CD4-positive, alpha-beta memory T cell (primary cell): ENCODE measurements around the gene HORMAD1. TPM values are rescaled to one million over a fixed set of nuclear protein-coding genes. Genes with fewer than 3 reads are reported as not detected.

ENCODE experiments used
- CTCF ChIA-PET: fragments of 350-600 bp; sonication (Branson Sonifier 250); formaldehyde crosslinking; loops from one replicate; lab custom pipeline; 2021; ENCODE audit warnings: inconsistent platforms; ENCODE audit not compliant: partially characterized antibody; lab: Charles Lee
- POLR2A ChIA-PET: fragments of 350-600 bp; sonication (Branson Sonifier 250); formaldehyde crosslinking; loops from one replicate; lab custom pipeline; 2021; ENCODE audit not compliant: partially characterized antibody; lab: Charles Lee
- DNase-seq, 5 donors: peaks; one replicate each; pipeline versions ENCODE4 v3.0.0 to v3.0.0-alpha.2; 2020 to 2022; ENCODE audit warnings: mixed read lengths in 1 of 5
- H3K27ac ChIP-seq: one replicate; pipeline ENCODE4 v1.7.0; 2013; ENCODE audit warnings: low read depth, low read length
- H3K27me3 ChIP-seq: 2 replicates; pipeline ENCODE4 v1.7.0; 2013; ENCODE audit warnings: mild to moderate bottlenecking, low read length, moderate library complexity; ENCODE audit not compliant: insufficient read depth
- H3K36me3 ChIP-seq: 2 replicates; pipeline ENCODE4 v1.7.0; 2013; ENCODE audit warnings: mild to moderate bottlenecking, low read length, moderate library complexity; ENCODE audit not compliant: insufficient read depth
- H3K4me1 ChIP-seq: 2 replicates; pipeline ENCODE4 v1.7.0; 2013; ENCODE audit warnings: mild to moderate bottlenecking, low read length, moderate library complexity; ENCODE audit not compliant: insufficient read depth
- H3K4me3 ChIP-seq, 2 donors: one replicate each; pipeline ENCODE4 v1.7.0; 2013; ENCODE audit warnings: low read length in 2 of 2, mild to moderate bottlenecking in 1 of 2
- H3K9me3 ChIP-seq, 2 donors: one replicate each; pipeline ENCODE4 v1.7.0; 2013; ENCODE audit warnings: low read length in 2 of 2, control low read depth in 1 of 2; ENCODE audit not compliant: control insufficient read depth in 1 of 2
- H3K27ac Mint-ChIP-seq, 7 donors: one replicate each; pipeline ENCODE4 v1.8.0; 2020 to 2021; ENCODE audit warnings: mixed read lengths in 7 of 7, mild to moderate bottlenecking in 6 of 7, inconsistent platforms in 3 of 7, moderate library complexity in 3 of 7
- H3K27me3 Mint-ChIP-seq, 2 donors: one replicate each; pipeline ENCODE4 v1.8.0; 2020 to 2021; ENCODE audit warnings: mixed read lengths in 2 of 2
- H3K36me3 Mint-ChIP-seq, 2 donors: one replicate each; pipeline ENCODE4 v1.8.0; 2020 to 2021; ENCODE audit warnings: mixed read lengths in 2 of 2, inconsistent platforms in 1 of 2, mild to moderate bottlenecking in 1 of 2
- H3K4me1 Mint-ChIP-seq, 4 donors: one replicate each; pipeline ENCODE4 v1.8.0; 2020 to 2021; ENCODE audit warnings: mixed read lengths in 4 of 4, mild to moderate bottlenecking in 1 of 4
- H3K4me3 Mint-ChIP-seq, 8 donors: one replicate each; pipeline ENCODE4 v1.8.0; 2020 to 2021; ENCODE audit warnings: mixed read lengths in 8 of 8, mild to moderate bottlenecking in 7 of 8, moderate library complexity in 6 of 8, inconsistent platforms in 3 of 8
- H3K9me3 Mint-ChIP-seq, 8 donors: one replicate each; pipeline ENCODE4 v1.8.0; 2020 to 2021; ENCODE audit warnings: mixed read lengths in 8 of 8, mild to moderate bottlenecking in 5 of 8, inconsistent platforms in 3 of 8, moderate library complexity in 1 of 8
- intact Hi-C: fragments of 100-400 bp; cut with micrococcal nuclease; formaldehyde crosslinking; loops from one replicate; pipeline ENCODE4 v1.15.1; 2023
- polyA plus RNA-seq, 2 donors: library from polyadenylated mRNA; unstranded; fragments of 300-500 nt; fragmentation: Illumina TruSeq; gene quantifications; one replicate each; pipeline ENCODE4 v1.2.3, GENCODE V29; 2021
- total RNA-seq, 2 experiments: library from RNA; stranded (reverse); gene quantifications; one replicate each; pipeline ENCODE4 v1.2.3, GENCODE V29; 2021

HORMAD1 gene
- total and polyA plus RNA-seq, 4 experiments from 2014 or later, result 0.64 TPM; not detected in 3

DNA sequence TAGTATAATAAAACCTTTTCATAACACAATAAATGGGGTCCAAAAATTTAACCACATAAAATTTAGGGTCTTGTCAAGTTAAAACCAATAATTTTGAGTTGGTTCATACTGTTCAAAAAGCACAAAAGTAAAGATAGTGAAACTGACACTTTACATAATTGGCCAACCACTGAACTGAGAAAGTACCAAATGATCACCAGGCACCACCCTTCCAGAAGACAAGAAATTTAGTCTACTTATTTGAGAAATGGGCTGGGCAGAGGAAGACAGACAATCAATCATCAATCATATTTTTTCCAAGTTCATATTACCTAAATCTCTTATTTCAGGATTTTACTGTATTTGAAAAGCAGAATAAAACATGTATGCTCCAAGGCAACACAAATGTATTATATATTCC, 17.3 kb downstream of the HORMAD1 start:
- ChIA-PET CTCF (no interaction called here), POLR2A (no interaction called here)
- Mint-ChIP-seq H3K4me1 (peaks cover 0 to 1% (median 0%) of the 10 kb centered on the region in 4 donors), H3K27ac (no peak overlapping the region), H3K36me3 (no peaks in the 10 kb centered on the region), H3K9me3 (no peaks in the 10 kb centered on the region), H3K27me3 (peaks cover 2 to 5% of the 10 kb centered on the region in 2 donors), H3K4me3 (no peak overlapping the region)
- Histone ChIP-seq H3K36me3 (no peaks in the 10 kb centered on the region), H3K4me1 (peaks cover 4% of the 10 kb centered on the region), H3K27me3 (no peaks in the 10 kb centered on the region), H3K4me3 (no peak overlapping the region), H3K9me3 (no peaks in the 10 kb centered on the region), H3K27ac (no peak overlapping the region)
- no peak for DNase-seq
- intact Hi-C loops, result no loop called here

DNA sequence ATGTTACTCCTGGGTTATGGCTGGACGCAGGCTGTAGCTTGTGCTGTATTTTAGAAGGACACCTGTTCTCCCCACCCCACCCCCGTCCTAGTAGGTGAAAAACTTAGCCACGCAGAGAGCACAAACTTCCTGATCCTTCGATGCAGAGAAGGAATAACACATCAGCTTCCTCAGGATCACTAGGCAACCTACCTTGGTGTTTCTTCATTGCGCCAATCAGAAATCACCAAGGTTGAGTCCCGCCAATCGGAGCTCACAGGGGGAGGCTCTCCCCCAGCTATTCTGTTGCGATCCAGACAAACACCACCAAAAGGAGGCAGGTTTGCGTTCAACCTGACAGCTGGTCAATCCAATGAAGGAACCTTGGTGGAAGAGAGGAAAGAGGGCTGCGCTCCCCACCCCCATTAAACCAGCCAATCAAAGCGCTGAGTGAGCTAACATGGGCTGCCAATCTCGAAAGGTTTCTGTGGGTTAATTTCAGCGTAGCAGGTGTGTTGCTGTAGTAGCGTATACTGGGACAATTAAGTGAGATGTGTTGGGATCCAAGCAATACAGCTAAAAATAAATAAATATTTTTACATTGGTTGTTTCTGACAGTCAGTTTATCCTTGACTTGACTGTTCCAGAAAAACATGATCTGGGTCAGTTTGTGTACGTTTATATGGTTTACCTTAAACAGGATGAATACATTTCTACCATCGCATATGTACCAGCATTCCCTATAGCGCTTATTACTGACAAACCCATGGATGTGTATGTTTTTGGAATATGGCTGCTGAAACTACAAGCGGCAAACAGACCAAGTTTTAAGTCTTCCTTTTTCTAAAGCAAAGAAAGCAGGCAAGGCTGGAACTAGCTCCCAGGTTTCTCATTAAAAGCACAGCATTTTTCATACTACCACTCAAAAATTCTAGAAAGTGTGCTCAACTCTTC, 23.4 kb downstream of the HORMAD1 start, which contains the start of gene GOLPH3L:
TSS of gene GOLPH3L (minus strand) at position 160 of the 933 bp plus-strand sequence. CDS start 2,316 bp downstream, outside the sequence.
- Mint-ChIP-seq H3K4me3 (peak within 1 kb of the TSS; percentile 94 to 100 (median 98)), H3K9me3 (no peaks in the 10 kb centered on the region), H3K4me1 (peaks cover 17 to 40% (median 27%) of the 10 kb centered on the region in 4 donors), H3K36me3 (peaks cover 15 to 24% of the 10 kb centered on the region in 2 donors), H3K27ac (peak within 1 kb of the TSS; percentile 88 to 100 (median 96)), H3K27me3 (peaks cover 1 to 3% of the 10 kb centered on the region in 2 donors)
- Histone ChIP-seq H3K9me3 (no peaks in the 10 kb centered on the region), H3K27ac (peak within 1 kb of the TSS; percentile 70), H3K36me3 (peaks cover 11% of the 10 kb centered on the region), H3K4me3 (peak within 1 kb of the TSS; percentile 86 to 92), H3K27me3 (no peaks in the 10 kb centered on the region), H3K4me1 (peaks cover 24% of the 10 kb centered on the region)
- ChIA-PET CTCF (interaction anchor here (0.9 to 2.6 kb wide), 6 partner anchors 10 to 225 kb away, joined by 3 to 18 read pairs (median 5); no protein-coding TSS in a partner anchor), POLR2A (interaction anchor here (0.6 to 2.5 kb wide), 26 partner anchors 10 to 809 kb away, joined by 3 to 26 read pairs (median 5); partner anchors contain the start of genes ARNT, CTSS, ENSA and FALEC)
- intact Hi-C loops, result loop anchor here (1.0 to 5.0 kb wide), 6 partner anchors 68 to 225 kb away; partner anchors contain the start of genes ARNT, ENSA and MCL1
- DNase-seq, result peak; percentile 90 to 97 (median 93)

DNA sequence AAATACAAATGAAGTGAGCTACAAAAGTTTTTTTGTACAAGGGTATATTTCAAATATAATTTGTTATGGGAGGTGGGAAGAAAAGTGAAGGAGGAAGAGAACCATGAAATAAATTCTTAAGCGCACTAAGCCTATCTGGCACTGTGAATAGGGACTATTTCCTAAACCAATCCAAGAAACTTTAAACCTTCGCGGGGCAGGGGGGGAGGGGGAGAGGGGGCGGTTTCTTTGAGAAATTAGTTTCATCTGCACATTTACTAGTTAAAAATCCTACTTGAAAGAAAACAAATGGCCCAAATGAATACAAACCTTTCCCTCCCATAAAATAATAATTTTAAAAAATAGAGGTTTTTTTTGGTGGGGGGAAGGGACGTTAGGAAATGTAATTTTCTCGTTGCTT, 24.1 kb downstream of the HORMAD1 start:
- peaks cover 1 to 3% of the 10 kb centered on the region in 2 donors for H3K27me3 Mint-ChIP-seq
- peaks cover 11% of the 10 kb centered on the region for H3K36me3 ChIP-seq
- POLR2A ChIA-PET, result interaction anchor here (0.7 to 2.5 kb wide), 23 partner anchors 10 to 809 kb away, joined by 3 to 26 read pairs (median 5); partner anchors contain the start of genes ARNT, CTSS, ENSA and FALEC
- peak overlapping the region; percentile 88 to 100 (median 96) for H3K27ac Mint-ChIP-seq
- H3K4me3 ChIP-seq, result peak overlapping the region; percentile 86 to 92
- peaks cover 17 to 40% (median 27%) of the 10 kb centered on the region in 4 donors for H3K4me1 Mint-ChIP-seq
- H3K9me3 ChIP-seq, result no peaks in the 10 kb centered on the region
- intact Hi-C loops, result loop anchor here (2.0 to 5.0 kb wide), 2 partner anchors 74 to 181 kb away; partner anchors contain the start of gene ARNT
- H3K27ac ChIP-seq, result peak overlapping the region; percentile 70
- H3K27me3 ChIP-seq, result no peaks in the 10 kb centered on the region
- peak overlapping the region; percentile 94 to 100 (median 98) for H3K4me3 Mint-ChIP-seq
- H3K36me3 Mint-ChIP-seq, result peaks cover 16 to 28% of the 10 kb centered on the region in 2 donors
- DNase-seq, result no peak
- CTCF ChIA-PET, result interaction anchor here (0.9 to 2.6 kb wide), 5 partner anchors 10 to 226 kb away, joined by 3 to 18 read pairs (median 6); no protein-coding TSS in a partner anchor
- peaks cover 27% of the 10 kb centered on the region for H3K4me1 ChIP-seq
- no peaks in the 10 kb centered on the region for H3K9me3 Mint-ChIP-seq

DNA sequence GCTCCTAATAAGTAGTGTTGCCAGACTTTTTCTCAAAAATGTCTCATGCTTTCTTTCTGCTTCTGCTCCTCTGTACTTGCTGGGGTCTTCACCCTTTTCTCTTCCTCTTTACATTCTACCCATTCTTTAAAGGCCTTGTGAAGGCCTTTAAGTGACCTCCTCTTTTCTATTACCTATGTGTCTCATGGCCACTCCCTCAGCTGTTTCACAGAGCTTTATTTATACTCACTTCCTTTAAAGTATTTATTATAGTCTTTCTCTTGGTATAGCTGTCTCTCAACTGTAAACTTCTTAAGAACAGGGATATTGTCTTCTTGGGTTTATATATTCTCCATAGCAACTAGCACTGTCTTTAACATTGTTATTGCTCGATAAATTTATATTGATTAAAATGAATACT, 24.5 kb downstream of the HORMAD1 start:
- Histone ChIP-seq H3K9me3 (no peaks in the 10 kb centered on the region), H3K27me3 (no peaks in the 10 kb centered on the region), H3K4me3 (peak overlapping the region; percentile 19 to 48), H3K27ac (peak overlapping the region; percentile 18), H3K36me3 (peaks cover 11% of the 10 kb centered on the region), H3K4me1 (peaks cover 27% of the 10 kb centered on the region)
- no peak for DNase-seq
- Mint-ChIP-seq H3K27me3 (peaks cover 1 to 3% of the 10 kb centered on the region in 2 donors), H3K9me3 (no peaks in the 10 kb centered on the region), H3K4me1 (peaks cover 19 to 40% (median 28%) of the 10 kb centered on the region in 4 donors), H3K4me3 (peak overlapping the region; percentile 85 to 99 (median 96)), H3K36me3 (peaks cover 19 to 30% of the 10 kb centered on the region in 2 donors), H3K27ac (peak overlapping the region; percentile 58 to 91 (median 72))
- ChIA-PET CTCF (interaction anchor here (1.7 to 2.6 kb wide), 2 partner anchors 135 to 163 kb away, joined by 4 to 18 read pairs; no protein-coding TSS in a partner anchor), POLR2A (interaction anchor here (1.0 to 2.5 kb wide), 9 partner anchors 12 to 808 kb away, joined by 4 to 26 read pairs (median 5); partner anchors contain the start of genes CTSS, ENSA, FALEC and MCL1)
- intact Hi-C loops, result loop anchor here (2.0 to 5.0 kb wide), 2 partner anchors 75 to 181 kb away; partner anchors contain the start of gene ARNT

DNA sequence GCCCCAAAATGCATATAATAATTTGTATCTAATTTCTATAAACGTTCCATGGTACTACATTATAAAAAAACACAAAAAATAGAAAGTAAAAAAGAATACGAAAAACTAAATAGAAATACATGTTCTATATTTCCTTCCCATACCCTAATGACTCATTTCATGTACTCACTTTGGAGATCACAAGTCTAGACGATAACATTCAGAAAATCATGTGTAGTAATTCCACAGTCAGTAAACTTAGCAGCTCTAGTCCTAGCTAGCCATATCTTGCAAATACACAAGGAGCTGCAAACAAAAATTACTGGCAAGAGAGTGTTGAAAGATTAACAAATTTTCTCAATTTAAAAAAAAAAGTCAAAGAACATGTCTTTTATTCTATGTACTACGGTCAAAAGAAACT, 25.1 kb downstream of the HORMAD1 start:
- no peak for DNase-seq
- Mint-ChIP-seq H3K9me3 (no peaks in the 10 kb centered on the region), H3K4me3 (peak overlapping the region; percentile 7 to 54 (median 30)), H3K36me3 (peaks cover 21 to 33% of the 10 kb centered on the region in 2 donors), H3K27me3 (peaks cover 1 to 3% of the 10 kb centered on the region in 2 donors), H3K4me1 (peaks cover 20 to 43% (median 30%) of the 10 kb centered on the region in 4 donors), H3K27ac (peak overlapping the region in 4 of 7 donors; percentile 12 to 78 (median 35))
- peaks cover 27% of the 10 kb centered on the region for H3K4me1 ChIP-seq
- no peaks in the 10 kb centered on the region for H3K9me3 ChIP-seq
- CTCF ChIA-PET, result interaction anchor here (2.6 kb wide), 1 partner anchor 134 kb away, joined by 18 read pairs; no protein-coding TSS in a partner anchor
- H3K4me3 ChIP-seq, result no peak overlapping the region
- intact Hi-C loops, result loop anchor here (5.0 kb wide), 1 partner anchor 182 kb away; the partner anchor contains the start of gene ARNT
- POLR2A ChIA-PET, result interaction anchor here (1.0 to 2.5 kb wide), 4 partner anchors 67 to 135 kb away, joined by 5 to 26 read pairs (median 13); partner anchors contain the start of genes CTSS, ENSA and MCL1
- peaks cover 11% of the 10 kb centered on the region for H3K36me3 ChIP-seq
- no peaks in the 10 kb centered on the region for H3K27me3 ChIP-seq
- no peak overlapping the region for H3K27ac ChIP-seq

DNA sequence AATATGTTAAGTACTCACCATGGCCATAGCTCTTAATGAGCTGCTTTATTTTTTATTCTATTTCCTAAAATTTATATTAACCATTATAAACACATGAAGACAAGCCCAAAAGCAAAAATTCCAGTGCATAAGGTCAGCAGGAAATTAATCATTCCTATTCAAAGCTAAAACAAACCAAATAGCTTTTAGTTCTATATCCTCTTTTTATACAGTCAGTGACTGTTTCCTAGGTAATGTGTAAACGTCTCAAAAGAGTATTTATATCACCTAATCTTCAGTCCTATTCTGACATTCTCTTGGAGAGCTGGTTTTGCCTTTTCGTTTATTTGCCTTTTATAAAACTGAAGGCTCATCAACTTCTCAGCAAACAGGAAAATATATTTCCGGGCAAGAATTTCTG, 28.0 kb downstream of the HORMAD1 start:
- no peak overlapping the region for H3K4me3 ChIP-seq
- CTCF ChIA-PET, result interaction anchor here (0.5 to 1.1 kb wide), 3 partner anchors 9 to 407 kb away, joined by 3 to 7 read pairs (median 3); no protein-coding TSS in a partner anchor
- DNase-seq, result no peak
- no peaks in the 10 kb centered on the region for H3K9me3 Mint-ChIP-seq
- POLR2A ChIA-PET, result interaction anchor here (1.0 to 1.4 kb wide), 2 partner anchors 15 to 122 kb away, joined by 3 read pairs; no protein-coding TSS in a partner anchor
- no peak overlapping the region for H3K27ac ChIP-seq
- peaks cover 11% of the 10 kb centered on the region for H3K36me3 ChIP-seq
- no peaks in the 10 kb centered on the region for H3K9me3 ChIP-seq
- intact Hi-C loops, result no loop called here
- H3K4me1 Mint-ChIP-seq, result peaks cover 23 to 51% (median 34%) of the 10 kb centered on the region in 4 donors
- H3K4me3 Mint-ChIP-seq, result no peak overlapping the region
- H3K4me1 ChIP-seq, result peaks cover 16% of the 10 kb centered on the region
- no peaks in the 10 kb centered on the region for H3K27me3 Mint-ChIP-seq
- H3K27ac Mint-ChIP-seq, result no peak overlapping the region
- H3K27me3 ChIP-seq, result no peaks in the 10 kb centered on the region
- peaks cover 29 to 49% of the 10 kb centered on the region in 2 donors for H3K36me3 Mint-ChIP-seq
